ENCODE measurements around the gene WDR64. TPM values are rescaled to one million over a fixed set of nuclear protein-coding genes. Genes with fewer than 3 reads are reported as not detected.

WDR64 gene
- total and polyA plus RNA-seq, 2 of the 13 experiments (the other 11 are each of a cell fraction or from before 2014, with no cell fraction given) = not detected

DNA sequence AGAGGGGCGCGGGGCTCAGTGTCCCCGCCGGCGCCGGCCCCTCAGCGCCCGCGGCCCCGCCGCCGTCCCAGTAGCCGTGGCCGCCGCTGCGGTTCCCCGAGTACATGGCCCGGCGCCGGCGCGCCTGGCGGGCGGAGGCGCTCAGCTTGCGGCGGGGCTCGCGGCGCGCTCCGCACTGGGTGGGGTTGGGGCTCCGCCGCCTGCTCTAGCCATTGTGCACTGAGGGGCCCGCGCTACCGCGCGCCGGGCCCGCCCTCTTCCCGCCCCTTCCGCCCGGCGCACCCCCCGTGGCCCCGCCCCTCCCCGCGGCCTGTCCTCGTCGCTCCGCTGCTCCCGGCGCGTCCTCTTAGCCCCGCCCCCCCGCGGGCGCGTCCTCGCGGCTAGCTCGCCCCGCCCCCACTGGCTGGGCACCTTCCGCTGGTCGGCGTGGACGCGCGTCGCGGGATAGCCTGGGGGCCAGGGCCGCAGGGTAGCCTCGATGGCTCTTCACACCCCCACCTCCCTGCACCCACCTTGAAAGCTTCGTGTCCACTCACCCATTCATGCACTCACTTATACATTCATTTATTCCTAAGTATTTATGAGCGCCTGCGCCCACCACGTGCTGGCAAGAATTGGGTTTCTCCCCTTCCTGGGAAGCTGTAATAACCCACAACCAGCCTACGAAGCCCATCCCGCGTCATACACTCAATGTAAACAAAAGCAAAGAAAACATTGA, 11.8 kb upstream of the WDR64 start, which contains the start of the genes CHML and OPN3 (continued):
- TF ChIP-seq SIX4 (CRISPR knock-in tag; IDR thresholded peaks at IDR 0.05) (no peak), RAD51 (IDR thresholded peaks at IDR 0.05; ENCODE audit: borderline replicate concordance) (no peak), HOXA5 (CRISPR knock-in tag; IDR thresholded peaks at IDR 0.05) (peak; percentile 64; the same call in 1 of the 2 replicates), ZNF329 (CRISPR knock-in tag; IDR thresholded peaks at IDR 0.05; ENCODE audit: low read depth) (no peak; the same call in 1 of the 2 replicates), HNRNPLL (IDR thresholded peaks at IDR 0.05; ENCODE audit: low read depth, low read length, poor library complexity, severe bottlenecking) (peak; percentile 41), ELF3 (CRISPR knock-in tag; IDR thresholded peaks at IDR 0.05) (no peak), AGO1 (IDR thresholded peaks at IDR 0.05; ENCODE audit: low read depth, low read length, poor library complexity, severe bottlenecking) (no peak), FOXA1 (IDR thresholded peaks at IDR 0.05) (no peak), FOXA1 (CRISPR knock-in tag; IDR thresholded peaks at IDR 0.05) (no peak), CBX1 (IDR thresholded peaks at IDR 0.05; ENCODE audit: low read depth) (no peak), ZBTB3 (CRISPR knock-in tag; IDR thresholded peaks at IDR 0.05; ENCODE audit: borderline replicate concordance, low read depth) (no peak), ZSCAN9 (CRISPR knock-in tag; IDR thresholded peaks at IDR 0.05; ENCODE audit: borderline replicate concordance) (no peak), TCF12 (IDR thresholded peaks at IDR 0.05) (no peak), TCF12 (CRISPR knock-in tag; IDR thresholded peaks at IDR 0.05) (no peak), ZNF569 (CRISPR knock-in tag; IDR thresholded peaks at IDR 0.05; ENCODE audit: borderline replicate concordance) (no peak)
- TF ChIP-seq, protein P1, sequence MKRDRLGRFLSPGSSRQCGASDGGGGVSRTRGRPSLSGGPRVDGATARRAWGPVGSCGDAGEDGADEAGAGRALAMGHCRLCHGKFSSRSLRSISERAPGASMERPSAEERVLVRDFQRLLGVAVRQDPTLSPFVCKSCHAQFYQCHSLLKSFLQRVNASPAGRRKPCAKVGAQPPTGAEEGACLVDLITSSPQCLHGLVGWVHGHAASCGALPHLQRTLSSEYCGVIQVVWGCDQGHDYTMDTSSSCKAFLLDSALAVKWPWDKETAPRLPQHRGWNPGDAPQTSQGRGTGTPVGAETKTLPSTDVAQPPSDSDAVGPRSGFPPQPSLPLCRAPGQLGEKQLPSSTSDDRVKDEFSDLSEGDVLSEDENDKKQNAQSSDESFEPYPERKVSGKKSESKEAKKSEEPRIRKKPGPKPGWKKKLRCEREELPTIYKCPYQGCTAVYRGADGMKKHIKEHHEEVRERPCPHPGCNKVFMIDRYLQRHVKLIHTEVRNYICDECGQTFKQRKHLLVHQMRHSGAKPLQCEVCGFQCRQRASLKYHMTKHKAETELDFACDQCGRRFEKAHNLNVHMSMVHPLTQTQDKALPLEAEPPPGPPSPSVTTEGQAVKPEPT (CRISPR knock-in tag; IDR thresholded peaks at IDR 0.05; ENCODE audit: low read depth) = no peak
- TF ChIP-seq, protein P2, sequence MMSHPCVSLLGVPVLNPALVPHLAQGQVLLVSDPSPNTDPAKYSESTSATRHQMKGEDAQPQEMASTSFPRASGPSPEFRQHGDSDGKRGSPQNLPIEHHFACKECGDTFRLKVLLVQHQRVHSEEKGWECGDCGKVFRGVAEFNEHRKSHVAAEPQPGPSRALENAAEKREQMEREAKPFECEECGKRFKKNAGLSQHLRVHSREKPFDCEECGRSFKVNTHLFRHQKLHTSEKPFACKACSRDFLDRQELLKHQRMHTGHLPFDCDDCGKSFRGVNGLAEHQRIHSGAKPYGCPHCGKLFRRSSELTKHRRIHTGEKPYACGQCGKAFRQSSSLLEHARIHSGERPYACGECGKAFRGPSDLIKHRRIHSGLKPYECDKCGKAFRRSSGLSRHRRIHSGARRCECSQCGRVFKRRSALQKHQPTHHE (CRISPR knock-in tag; IDR thresholded peaks at IDR 0.05; ENCODE audit: borderline replicate concordance) = no peak
- TF ChIP-seq, protein P3, sequence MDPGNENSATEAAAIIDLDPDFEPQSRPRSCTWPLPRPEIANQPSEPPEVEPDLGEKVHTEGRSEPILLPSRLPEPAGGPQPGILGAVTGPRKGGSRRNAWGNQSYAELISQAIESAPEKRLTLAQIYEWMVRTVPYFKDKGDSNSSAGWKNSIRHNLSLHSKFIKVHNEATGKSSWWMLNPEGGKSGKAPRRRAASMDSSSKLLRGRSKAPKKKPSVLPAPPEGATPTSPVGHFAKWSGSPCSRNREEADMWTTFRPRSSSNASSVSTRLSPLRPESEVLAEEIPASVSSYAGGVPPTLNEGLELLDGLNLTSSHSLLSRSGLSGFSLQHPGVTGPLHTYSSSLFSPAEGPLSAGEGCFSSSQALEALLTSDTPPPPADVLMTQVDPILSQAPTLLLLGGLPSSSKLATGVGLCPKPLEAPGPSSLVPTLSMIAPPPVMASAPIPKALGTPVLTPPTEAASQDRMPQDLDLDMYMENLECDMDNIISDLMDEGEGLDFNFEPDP (CRISPR knock-in tag; conservative IDR thresholded peaks at IDR 0.05) = no peak
- TF ChIP-seq, protein P4, sequence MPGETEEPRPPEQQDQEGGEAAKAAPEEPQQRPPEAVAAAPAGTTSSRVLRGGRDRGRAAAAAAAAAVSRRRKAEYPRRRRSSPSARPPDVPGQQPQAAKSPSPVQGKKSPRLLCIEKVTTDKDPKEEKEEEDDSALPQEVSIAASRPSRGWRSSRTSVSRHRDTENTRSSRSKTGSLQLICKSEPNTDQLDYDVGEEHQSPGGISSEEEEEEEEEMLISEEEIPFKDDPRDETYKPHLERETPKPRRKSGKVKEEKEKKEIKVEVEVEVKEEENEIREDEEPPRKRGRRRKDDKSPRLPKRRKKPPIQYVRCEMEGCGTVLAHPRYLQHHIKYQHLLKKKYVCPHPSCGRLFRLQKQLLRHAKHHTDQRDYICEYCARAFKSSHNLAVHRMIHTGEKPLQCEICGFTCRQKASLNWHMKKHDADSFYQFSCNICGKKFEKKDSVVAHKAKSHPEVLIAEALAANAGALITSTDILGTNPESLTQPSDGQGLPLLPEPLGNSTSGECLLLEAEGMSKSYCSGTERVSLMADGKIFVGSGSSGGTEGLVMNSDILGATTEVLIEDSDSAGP (CRISPR knock-in tag; IDR thresholded peaks at IDR 0.05; ENCODE audit: borderline replicate concordance) = peak; percentile 63
- TF ChIP-seq, protein P5, sequence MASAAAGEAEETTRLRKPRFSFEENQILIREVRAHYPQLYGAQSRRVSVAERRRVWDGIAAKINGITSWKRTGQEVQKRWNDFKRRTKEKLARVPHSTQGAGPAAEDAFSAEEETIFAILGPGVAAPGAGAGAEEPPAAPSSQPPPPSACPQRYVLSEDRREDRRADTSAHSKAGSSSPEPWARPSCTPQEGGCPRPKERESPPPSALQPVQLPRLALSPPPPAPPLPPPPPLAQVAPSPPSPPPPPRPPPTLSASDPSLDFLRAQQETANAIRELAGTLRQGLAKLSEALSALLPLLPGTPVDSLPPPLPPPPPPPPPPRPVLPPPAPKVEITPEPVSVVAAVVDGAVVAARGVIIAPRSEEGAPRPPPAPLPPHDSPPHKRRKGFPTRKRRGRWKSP (CRISPR knock-in tag; IDR thresholded peaks at IDR 0.05) = peak; percentile 37; the same call in 1 of the 2 replicates
- TF ChIP-seq, protein P6, sequence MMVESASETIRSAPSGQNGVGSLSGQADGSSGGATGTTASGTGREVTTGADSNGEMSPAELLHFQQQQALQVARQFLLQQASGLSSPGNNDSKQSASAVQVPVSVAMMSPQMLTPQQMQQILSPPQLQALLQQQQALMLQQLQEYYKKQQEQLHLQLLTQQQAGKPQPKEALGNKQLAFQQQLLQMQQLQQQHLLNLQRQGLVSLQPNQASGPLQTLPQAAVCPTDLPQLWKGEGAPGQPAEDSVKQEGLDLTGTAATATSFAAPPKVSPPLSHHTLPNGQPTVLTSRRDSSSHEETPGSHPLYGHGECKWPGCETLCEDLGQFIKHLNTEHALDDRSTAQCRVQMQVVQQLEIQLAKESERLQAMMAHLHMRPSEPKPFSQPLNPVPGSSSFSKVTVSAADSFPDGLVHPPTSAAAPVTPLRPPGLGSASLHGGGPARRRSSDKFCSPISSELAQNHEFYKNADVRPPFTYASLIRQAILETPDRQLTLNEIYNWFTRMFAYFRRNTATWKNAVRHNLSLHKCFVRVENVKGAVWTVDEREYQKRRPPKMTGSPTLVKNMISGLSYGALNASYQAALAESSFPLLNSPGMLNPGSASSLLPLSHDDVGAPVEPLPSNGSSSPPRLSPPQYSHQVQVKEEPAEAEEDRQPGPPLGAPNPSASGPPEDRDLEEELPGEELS (CRISPR knock-in tag; IDR thresholded peaks at IDR 0.05) = no peak
